Astrocyte of the cerebellum (primary cell): Measurements from ENCODE around the gene MFN2.

Experiments used
- DNase-seq: peaks from one replicate; pipeline ENCODE4 v3.0.0-alpha.2; 2011; ENCODE audit warnings: low read depth
- H3K4me3 ChIP-seq: 2 replicates; pipeline ENCODE4 v1.5.1; 2011; ENCODE audit warnings: mild to moderate bottlenecking, low read depth, low read length, moderate library complexity
- CTCF ChIP-seq: IDR thresholded peaks from 2 replicates; pipeline ENCODE4 v1.5.1; 2012; ENCODE audit warnings: low read length, low read depth, moderate library complexity, mild to moderate bottlenecking; ENCODE audit errors: missing control alignments
- in situ Hi-C: cut with HindIII; loops from 2 replicates; pipeline ENCODE4 v1.10.0; 2017; ENCODE audit warnings: low sequenced_read_pairs

The MFN2 gene

DNA sequence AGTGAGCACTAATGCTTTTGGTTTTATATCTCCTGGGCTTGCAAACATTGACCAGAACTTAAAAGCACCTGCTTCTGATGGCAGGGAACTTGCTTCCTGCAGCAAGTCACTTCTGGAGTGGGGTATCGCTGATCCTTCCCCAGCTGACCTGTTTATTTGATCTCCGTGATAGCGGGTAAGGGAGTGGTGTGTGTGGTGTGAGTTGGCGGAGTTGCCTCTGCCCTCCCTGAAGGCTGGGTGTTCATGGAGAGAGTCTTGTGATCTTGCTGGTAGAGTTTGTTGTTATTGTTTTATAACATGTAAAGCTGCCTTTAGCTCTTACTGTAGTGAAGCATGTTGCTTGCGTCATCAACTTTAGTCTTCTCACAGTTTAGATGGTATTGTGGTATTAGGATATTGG, 3.9 kb downstream of the MFN2 start:
- DNase-seq, result no peak
- in situ Hi-C loops, result loop anchor here (5.0 kb wide), 1 partner anchor 38 kb away; no protein-coding TSS in a partner anchor
- H3K4me3 ChIP-seq, result no peak overlapping the region
- no peak for TF ChIP-seq CTCF

DNA sequence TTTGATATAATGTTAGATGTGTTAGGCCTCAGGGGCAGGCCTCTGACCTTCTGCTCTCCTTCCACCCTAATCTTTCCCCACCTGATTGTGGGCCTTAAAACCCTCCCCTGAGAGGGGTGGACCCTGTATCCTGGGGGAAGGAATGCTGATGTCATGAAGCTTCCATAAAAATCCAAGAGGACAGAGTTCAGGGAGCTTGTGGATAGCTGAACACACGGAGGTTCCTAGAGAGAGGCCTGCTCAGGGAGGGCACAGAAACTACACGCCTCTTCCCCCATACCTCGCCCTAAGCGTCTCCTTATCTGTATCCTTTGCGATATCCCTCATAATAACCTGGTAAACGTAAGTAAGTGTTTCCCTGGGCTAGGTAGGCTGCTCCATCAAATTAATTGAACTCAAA, 4.3 kb downstream of the MFN2 start:
- DNase-seq, result no peak
- TF ChIP-seq CTCF, result no peak
- in situ Hi-C loops, result loop anchor here (5.0 kb wide), 1 partner anchor 38 kb away; no protein-coding TSS in a partner anchor
- no peak overlapping the region for H3K4me3 ChIP-seq

DNA sequence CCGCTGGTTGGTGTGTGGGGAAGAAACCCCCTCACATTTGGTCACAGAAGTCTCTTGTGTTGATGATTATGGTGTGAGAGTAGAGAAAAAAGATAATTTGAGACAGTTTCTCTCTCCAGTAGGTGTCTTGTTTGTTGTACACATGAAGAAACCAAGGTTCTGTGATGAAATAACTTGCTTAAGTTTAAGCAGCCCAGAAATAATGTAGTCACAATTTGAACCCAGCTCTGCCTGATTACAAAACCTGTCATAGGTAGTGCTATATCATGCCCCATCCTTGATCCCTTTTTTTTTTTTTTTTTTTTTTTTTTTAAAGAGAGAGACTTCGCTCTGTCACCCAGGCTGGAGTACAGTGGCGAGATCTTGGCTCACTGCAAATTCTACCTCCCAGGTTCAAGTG, 4.9 kb downstream of the MFN2 start:
- DNase-seq, result no peak
- no peak overlapping the region for H3K4me3 ChIP-seq
- in situ Hi-C loops, result no loop called here
- no peak for TF ChIP-seq CTCF

DNA sequence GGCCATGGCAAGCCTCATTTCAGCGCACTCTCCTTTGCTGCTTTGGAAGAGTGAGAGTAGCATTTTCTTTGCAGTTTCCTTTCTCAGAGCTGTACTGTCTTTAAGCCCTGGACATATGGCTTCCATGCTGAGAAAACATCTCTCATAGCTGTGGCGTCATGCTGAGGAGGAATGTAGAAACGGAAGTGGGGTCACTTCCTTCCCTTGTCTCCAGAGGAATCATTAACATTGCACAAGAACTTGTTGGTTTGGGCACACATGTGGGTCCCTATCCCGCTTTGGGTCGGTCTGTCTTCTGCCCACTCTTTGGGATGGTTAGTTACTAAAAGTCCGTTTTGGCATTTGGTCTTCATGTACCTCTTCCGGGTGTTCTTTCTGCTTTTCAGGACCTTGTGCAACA, 5.6 kb downstream of the MFN2 start:
- TF ChIP-seq CTCF, result no peak
- in situ Hi-C loops, result no loop called here
- H3K4me3 ChIP-seq, result no peak overlapping the region
- peak; percentile 24 for DNase-seq

GRCh38 chr1:11989669-11990068, 9.4 kb downstream of the MFN2 start:
- no peak for TF ChIP-seq CTCF
- no peak overlapping the region for H3K4me3 ChIP-seq
- no peak for DNase-seq
- in situ Hi-C loops, result no loop called here

DNA sequence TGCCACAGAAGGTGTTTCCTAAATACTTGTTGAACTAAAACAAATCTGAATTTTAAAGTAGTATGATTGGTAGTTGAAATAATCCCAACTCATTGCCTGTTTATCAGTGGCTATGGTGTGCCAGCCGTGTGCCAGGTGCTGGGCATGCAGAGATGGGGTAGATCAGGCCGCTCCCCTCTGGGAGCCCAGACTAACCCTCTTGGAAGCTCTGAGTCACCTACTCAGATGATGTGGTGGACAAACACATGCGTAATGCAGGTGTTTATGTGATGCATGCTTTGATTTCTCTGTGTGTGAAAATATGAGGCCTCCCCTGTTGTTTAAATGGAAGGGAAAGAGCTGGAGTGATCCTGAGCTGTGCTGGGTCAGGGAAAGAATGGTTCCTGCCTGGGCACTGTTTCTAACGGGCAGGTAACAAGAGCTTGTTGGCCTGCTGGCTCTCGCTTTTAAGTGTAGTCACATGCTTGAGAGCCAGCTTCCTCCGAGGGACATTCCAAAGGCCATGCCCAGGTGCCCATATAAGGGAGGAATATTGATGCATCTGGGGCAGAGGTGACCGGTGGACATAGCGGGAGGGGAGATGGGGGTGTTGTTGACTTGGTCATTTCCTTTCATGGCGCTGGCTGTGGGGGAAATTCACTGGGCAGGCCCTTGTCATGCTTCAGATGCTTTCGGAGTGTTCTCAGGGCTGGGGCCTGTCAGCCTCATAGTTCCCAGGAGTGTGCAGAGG, 10.2 kb downstream of the MFN2 start:
- DNase-seq, result no peak
- no peak for TF ChIP-seq CTCF
- in situ Hi-C loops, result no loop called here
- H3K4me3 ChIP-seq, result no peak overlapping the region
